ENCODE results near the gene CCNY.

- TF ChIP-seq BCL3 (IDR thresholded peaks at IDR 0.05) (no peak), BHLHE40 (IDR thresholded peaks at IDR 0.05; ENCODE audit: low read depth, low read length) (no peak), CTCF (IDR thresholded peaks at IDR 0.05) (no peak), NR3C1 (IDR thresholded peaks at IDR 0.05) (no peak), POLR2A (IDR thresholded peaks at IDR 0.05; ENCODE audit: low read length) (no peak)
These were observed 107.5 kb downstream of the CCNY start for GRCh38 chr10:35443858-35444257.
